ENCODE measurements around the gene FGD2.
"Not testable (repeated sequence)": the region's sequence is repeated elsewhere in the genome, so short reads cannot be mapped to it uniquely, and the experiment has no call there.

FGD2 gene

DNA sequence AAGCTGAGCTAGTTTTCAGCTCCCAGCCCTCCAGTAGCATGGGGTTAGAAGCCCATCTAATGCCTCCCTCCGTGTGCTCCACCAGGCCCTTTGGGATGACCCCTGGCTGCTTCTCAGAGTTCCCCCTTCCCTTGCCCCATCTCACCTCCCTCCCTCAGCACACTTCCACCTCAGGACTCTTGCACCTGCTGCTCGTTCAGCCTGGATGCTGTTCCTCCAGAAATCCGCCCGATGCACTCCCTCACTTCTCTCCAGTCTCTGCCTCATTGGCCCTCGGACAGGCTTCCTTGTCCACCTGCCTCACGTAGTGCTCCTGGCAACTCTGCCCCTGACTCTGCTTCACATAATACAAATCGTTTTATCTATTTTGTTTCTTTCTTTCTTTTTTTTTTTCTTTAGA is 26.8 kb downstream of the FGD2 start:
- Histone ChIP-seq H3K9me3 (ENCODE audit: control insufficient read depth, low read length) (peaks cover 3% of the 10 kb centered on the region), H3K4me3 (ENCODE audit: extremely low read depth, insufficient read depth, low read length, poor library complexity, severe bottlenecking) (no peak overlapping the region), H3K36me3 (ENCODE audit: control insufficient read depth, insufficient read depth, low read length) (no peaks in the 10 kb centered on the region), H3K4me1 (ENCODE audit: control insufficient read depth, insufficient read depth, low read length, poor library complexity, severe bottlenecking) (peaks cover 5% of the 10 kb centered on the region), H3K27ac (ENCODE audit: low read depth, low read length, severe bottlenecking) (no peak overlapping the region)
- WGBS, 2 experiments (ENCODE audit: insufficient coverage in 2 of 2), result 92 to 98% methylated on average over 6 to 7 of the region's 7 CpGs

GRCh38 chr6:37033255-37033654 is 27.8 kb downstream of the FGD2 start:
- Histone ChIP-seq H3K9me3 (ENCODE audit: control insufficient read depth, low read length) (peaks cover 3% of the 10 kb centered on the region), H3K4me1 (ENCODE audit: control insufficient read depth, insufficient read depth, low read length, poor library complexity, severe bottlenecking) (peaks cover 5% of the 10 kb centered on the region), H3K36me3 (ENCODE audit: control insufficient read depth, insufficient read depth, low read length) (no peaks in the 10 kb centered on the region), H3K4me3 (ENCODE audit: extremely low read depth, insufficient read depth, low read length, poor library complexity, severe bottlenecking) (no peak overlapping the region), H3K27ac (ENCODE audit: low read depth, low read length, severe bottlenecking) (no peak overlapping the region)
- 79 to 96% methylated on average over 5 to 6 of the region's 7 CpGs for WGBS, 2 experiments (ENCODE audit: insufficient coverage in 2 of 2)

DNA sequence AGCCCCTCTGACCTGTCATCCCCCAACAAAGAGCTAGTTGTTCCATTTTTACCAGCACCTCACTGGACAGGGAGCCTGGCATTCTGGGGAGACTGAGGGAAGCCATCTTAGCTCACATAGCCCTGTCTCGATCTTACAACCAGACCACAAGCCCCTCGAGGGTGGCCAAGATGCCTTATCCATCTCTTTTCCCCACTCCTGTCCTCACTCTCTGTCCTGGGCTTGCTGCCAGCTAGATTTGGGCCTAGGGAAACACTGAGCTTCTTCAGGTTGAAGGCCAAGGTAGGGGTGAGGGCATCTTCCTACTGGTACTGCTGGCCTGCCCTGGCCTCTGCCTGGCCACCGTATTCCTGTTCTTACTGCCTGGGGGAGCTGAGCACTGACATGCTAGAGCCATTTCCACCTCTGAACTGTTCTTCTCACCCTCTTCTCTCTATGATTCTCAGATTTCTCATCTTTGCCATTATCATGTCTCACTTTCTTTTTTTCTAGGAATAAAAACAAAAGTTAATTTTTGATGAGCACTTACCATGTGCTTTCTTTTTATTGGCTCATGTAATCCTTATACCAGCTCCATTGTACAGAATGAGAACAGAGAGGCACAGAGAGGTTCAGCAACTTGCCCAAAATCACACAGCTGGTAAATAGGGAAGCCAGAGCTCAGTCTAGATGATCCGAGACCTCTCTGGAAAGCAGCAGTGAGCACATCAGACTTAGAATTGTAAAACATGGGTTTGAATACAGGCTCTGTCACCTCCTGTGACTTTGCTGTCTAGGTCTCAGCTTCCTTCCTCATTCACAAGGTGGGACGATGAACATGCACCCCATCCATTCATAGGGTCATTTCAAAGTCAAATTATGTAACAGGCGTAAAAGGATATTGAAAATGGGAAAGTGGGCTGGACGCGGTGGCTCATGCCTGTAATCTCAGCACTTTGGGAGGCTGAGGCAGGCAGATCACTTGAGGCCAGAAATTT is 28.7 kb downstream of the FGD2 start:
- Histone ChIP-seq H3K27ac (ENCODE audit: low read depth, low read length, severe bottlenecking) (no peak overlapping the region), H3K9me3 (ENCODE audit: control insufficient read depth, low read length) (peaks cover 3% of the 10 kb centered on the region), H3K4me1 (ENCODE audit: control insufficient read depth, insufficient read depth, low read length, poor library complexity, severe bottlenecking) (peaks cover 5% of the 10 kb centered on the region), H3K36me3 (ENCODE audit: control insufficient read depth, insufficient read depth, low read length) (no peaks in the 10 kb centered on the region), H3K4me3 (ENCODE audit: extremely low read depth, insufficient read depth, low read length, poor library complexity, severe bottlenecking) (no peak overlapping the region)
- WGBS, 2 experiments (ENCODE audit: insufficient coverage in 2 of 2), result 90 to 95% methylated on average over 6 to 8 of the region's 8 CpGs

DNA sequence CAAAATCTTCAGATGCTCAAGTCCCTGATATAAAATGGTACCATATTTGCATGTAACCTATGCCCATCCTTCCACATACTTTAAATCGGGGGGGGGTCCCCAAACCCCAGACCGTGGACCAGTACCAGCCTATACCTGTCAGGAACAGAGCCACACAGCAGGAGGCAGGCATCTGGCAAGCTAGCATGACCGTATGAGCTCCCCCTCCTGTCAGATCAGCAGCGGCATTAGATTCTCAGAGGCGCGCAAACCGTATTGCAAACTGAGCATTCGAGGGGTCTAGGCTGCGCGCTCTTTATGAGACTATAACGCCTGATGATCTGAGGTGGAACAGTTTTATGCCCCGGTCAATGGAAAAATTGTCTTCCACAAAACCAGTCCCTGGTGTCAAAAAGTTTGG is 30.7 kb downstream of the FGD2 start:
- H3K4me3 ChIP-seq (ENCODE audit: extremely low read depth, insufficient read depth, low read length, poor library complexity, severe bottlenecking), result no peak overlapping the region
- WGBS, 2 experiments (ENCODE audit: insufficient coverage in 2 of 2), result 79 to 80% methylated on average over 10 to 11 of the region's 12 CpGs

DNA sequence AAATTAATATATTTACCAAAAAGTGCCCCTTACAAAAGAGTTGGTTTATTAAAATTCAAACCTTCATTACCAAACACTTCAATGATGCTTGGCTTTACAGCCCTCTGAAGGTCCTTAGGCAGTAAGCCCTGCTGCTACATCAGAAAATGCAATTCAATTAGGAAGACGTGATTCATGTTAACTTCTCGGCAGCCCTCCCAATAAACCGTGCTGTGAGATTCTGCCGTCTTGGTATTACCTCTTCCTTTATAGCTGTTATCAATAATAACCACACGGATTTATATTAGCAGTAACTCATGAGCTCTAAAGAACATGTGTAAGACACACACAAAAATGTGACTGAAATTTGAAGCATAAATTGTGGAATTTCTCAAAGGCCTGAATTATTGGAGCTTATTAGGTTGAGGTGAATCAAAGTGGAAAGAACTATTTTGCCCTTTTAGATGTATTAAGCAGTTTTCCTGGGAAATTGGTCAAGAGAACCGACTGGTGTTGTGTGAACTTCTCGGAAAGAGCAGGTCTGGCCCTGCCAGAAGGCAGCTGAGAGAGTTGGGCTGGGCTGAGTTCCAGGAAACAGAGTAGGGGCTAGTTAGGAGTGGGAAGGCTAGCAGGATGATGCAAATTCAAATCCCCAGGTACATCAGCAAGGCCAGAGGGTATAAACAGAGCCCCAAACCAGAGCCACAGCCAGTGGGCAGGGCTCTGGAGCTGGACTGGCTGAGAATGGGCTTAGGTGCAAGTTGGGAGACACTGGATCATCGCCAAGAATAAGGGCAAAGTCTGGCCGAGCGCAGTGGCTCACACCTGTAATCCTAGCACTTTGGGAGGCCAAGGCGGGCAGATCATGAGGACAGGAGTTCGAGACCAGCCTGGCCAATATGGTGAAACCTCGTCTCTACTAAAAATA is 33.1 kb downstream of the FGD2 start:
- Histone ChIP-seq H3K36me3 (ENCODE audit: control insufficient read depth, insufficient read depth, low read length) (no peaks in the 10 kb centered on the region), H3K9me3 (ENCODE audit: control insufficient read depth, low read length) (no peaks in the 10 kb centered on the region), H3K4me3 (ENCODE audit: extremely low read depth, insufficient read depth, low read length, poor library complexity, severe bottlenecking) (no peak overlapping the region), H3K27ac (ENCODE audit: low read depth, low read length, severe bottlenecking) (no peak overlapping the region), H3K4me1 (ENCODE audit: control insufficient read depth, insufficient read depth, low read length, poor library complexity, severe bottlenecking) (peaks cover 4% of the 10 kb centered on the region)
- 91% methylated on average over 11 to 12 of the region's 13 CpGs for WGBS, 2 experiments (ENCODE audit: insufficient coverage in 2 of 2)

More for the DNA sequence above, 30.7 kb downstream of the FGD2 start:
- H3K9me3 ChIP-seq (ENCODE audit: control insufficient read depth, low read length), result no peaks in the 10 kb centered on the region
- no peak overlapping the region for H3K27ac ChIP-seq (ENCODE audit: low read depth, low read length, severe bottlenecking)
- H3K4me1 ChIP-seq (ENCODE audit: control insufficient read depth, insufficient read depth, low read length, poor library complexity, severe bottlenecking), result peaks cover 5% of the 10 kb centered on the region
- H3K36me3 ChIP-seq (ENCODE audit: control insufficient read depth, insufficient read depth, low read length), result no peaks in the 10 kb centered on the region

- Histone ChIP-seq H3K36me3 (ENCODE audit: control insufficient read depth, insufficient read depth, low read length) (no peaks in the 10 kb centered on the region), H3K4me1 (ENCODE audit: control insufficient read depth, insufficient read depth, low read length, poor library complexity, severe bottlenecking) (no peaks in the 10 kb centered on the region), H3K9me3 (ENCODE audit: control insufficient read depth, low read length) (no peaks in the 10 kb centered on the region), H3K4me3 (ENCODE audit: extremely low read depth, insufficient read depth, low read length, poor library complexity, severe bottlenecking) (no peak overlapping the region), H3K27ac (ENCODE audit: low read depth, low read length, severe bottlenecking) (no peak overlapping the region)
- WGBS, 2 experiments (ENCODE audit: insufficient coverage in 2 of 2), result 100% methylated on average over 2 of the region's 4 CpGs; no CpG with 5 or more reads in 1 of the 2 experiments
Observed at GRCh38 chr6:37039958-37040357, 34.5 kb downstream of the FGD2 start.

DNA sequence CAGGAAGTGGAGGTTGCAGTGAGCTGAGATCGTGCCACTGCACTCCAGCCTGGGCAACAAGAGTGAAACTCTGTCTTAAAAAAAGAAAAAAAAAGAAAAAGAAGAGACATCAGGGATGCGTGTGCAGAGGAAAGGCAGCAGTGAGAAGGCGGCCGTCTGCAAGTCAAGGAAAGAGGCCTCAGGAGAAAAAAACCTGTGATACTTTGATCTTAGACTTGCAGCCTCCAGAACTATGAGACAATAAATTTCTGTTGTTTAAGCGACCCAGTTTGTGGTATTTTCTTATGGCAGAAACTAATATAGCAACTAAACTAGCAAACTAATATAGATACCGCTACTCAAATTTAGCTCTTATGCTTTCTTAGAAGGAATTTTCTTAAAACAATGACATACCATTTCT is 36.1 kb downstream of the FGD2 start:
- no peaks in the 10 kb centered on the region for H3K36me3 ChIP-seq (ENCODE audit: control insufficient read depth, insufficient read depth, low read length)
- H3K27ac ChIP-seq (ENCODE audit: low read depth, low read length, severe bottlenecking), result no peak overlapping the region
- 83 to 90% methylated on average over 4 of the region's 6 CpGs for whole genome bisulfite sequencing, 2 experiments (ENCODE audit: insufficient coverage in 2 of 2)
- no peaks in the 10 kb centered on the region for H3K4me1 ChIP-seq (ENCODE audit: control insufficient read depth, insufficient read depth, low read length, poor library complexity, severe bottlenecking)
- no peaks in the 10 kb centered on the region for H3K9me3 ChIP-seq (ENCODE audit: control insufficient read depth, low read length)
- no peak overlapping the region for H3K4me3 ChIP-seq (ENCODE audit: extremely low read depth, insufficient read depth, low read length, poor library complexity, severe bottlenecking)

- Histone ChIP-seq H3K36me3 (ENCODE audit: control insufficient read depth, insufficient read depth, low read length) (no peaks in the 10 kb centered on the region), H3K27ac (ENCODE audit: low read depth, low read length, severe bottlenecking) (no peak overlapping the region), H3K4me3 (ENCODE audit: extremely low read depth, insufficient read depth, low read length, poor library complexity, severe bottlenecking) (no peak overlapping the region), H3K4me1 (ENCODE audit: control insufficient read depth, insufficient read depth, low read length, poor library complexity, severe bottlenecking) (no peaks in the 10 kb centered on the region), H3K9me3 (ENCODE audit: control insufficient read depth, low read length) (no peaks in the 10 kb centered on the region)
- 56 to 93% methylated on average over 2 to 3 of the region's 3 CpGs for WGBS, 2 experiments (ENCODE audit: insufficient coverage in 2 of 2)
Observed at GRCh38 chr6:37042150-37042549, 36.7 kb downstream of the FGD2 start.

DNA sequence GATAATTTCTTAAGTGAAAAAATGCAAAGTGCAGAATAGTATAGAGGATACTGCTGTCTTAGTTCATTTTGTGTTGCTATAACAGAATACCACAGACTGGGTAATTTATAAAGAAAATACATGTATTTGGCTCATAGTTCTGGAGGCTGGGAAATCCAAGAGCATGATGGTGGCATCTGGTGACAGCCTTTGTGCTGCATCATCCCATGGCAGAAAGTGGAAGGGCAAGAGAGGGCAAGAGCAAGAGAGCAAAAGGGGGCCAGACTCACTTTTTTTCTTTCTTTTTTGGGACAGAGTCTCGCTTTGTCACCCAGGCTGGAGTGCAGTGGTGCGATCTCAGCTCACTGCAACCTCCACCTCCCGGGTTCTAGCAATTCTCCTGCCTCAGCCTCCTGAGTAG is 37.6 kb downstream of the FGD2 start:
- not testable (repeated sequence) for H3K4me1 ChIP-seq (ENCODE audit: control insufficient read depth, insufficient read depth, low read length, poor library complexity, severe bottlenecking); H3K4me3 ChIP-seq (ENCODE audit: extremely low read depth, insufficient read depth, low read length, poor library complexity, severe bottlenecking); H3K27ac ChIP-seq (ENCODE audit: low read depth, low read length, severe bottlenecking); H3K36me3 ChIP-seq (ENCODE audit: control insufficient read depth, insufficient read depth, low read length); H3K9me3 ChIP-seq (ENCODE audit: control insufficient read depth, low read length)
- WGBS, 2 experiments (ENCODE audit: insufficient coverage in 2 of 2), result 94% methylated on average over 3 of the region's 3 CpGs; no CpG with 5 or more reads in 1 of the 2 experiments

DNA sequence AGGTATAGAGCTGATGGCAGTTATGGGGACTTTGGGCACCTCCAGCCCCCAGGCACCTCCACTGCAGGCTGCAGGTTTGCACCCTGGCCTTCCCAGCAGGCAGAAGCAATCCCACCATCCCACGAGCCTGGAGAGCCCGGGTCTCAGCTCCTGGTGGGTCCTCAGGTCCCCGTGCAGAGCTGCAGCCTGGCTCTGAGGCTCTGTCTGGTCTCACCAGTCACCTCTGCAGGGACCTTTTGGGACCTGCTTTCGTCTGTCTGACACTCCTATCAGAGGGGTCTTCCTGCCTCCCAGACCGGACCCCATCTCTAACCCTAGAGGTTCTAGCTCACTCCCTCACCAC is 41.9 kb downstream of the FGD2 start:
- H3K4me1 ChIP-seq (ENCODE audit: control insufficient read depth, insufficient read depth, low read length, poor library complexity, severe bottlenecking), result peaks cover 13% of the 10 kb centered on the region
- H3K36me3 ChIP-seq (ENCODE audit: control insufficient read depth, insufficient read depth, low read length), result no peaks in the 10 kb centered on the region
- H3K9me3 ChIP-seq (ENCODE audit: control insufficient read depth, low read length), result no peaks in the 10 kb centered on the region
- H3K4me3 ChIP-seq (ENCODE audit: extremely low read depth, insufficient read depth, low read length, poor library complexity, severe bottlenecking), result no peak overlapping the region
- no peak overlapping the region for H3K27ac ChIP-seq (ENCODE audit: low read depth, low read length, severe bottlenecking)
- WGBS, 2 experiments (ENCODE audit: insufficient coverage in 2 of 2), result 85 to 91% methylated on average over 5 of the region's 5 CpGs

All from mesodermal cell (in vitro differentiated cells).